Dendritic cell treated with granulocyte-macrophage colony-stimulating factor and Interleukin-4, amounts not matched to agents 40 ng/mL and 50 ng/mL, for 4 days (primary cell): ENCODE measurements around the gene HOTAIR.
A peak's percentile ranks its signal among the peaks of the same experiment; 100 is the strongest.

Experiments used
- H3K27ac Mint-ChIP-seq: one replicate; pipeline ENCODE4 v1.8.0; 2022; ENCODE audit warnings: mild to moderate bottlenecking, mixed read lengths
- H3K27me3 Mint-ChIP-seq: one replicate; pipeline ENCODE4 v1.8.0; 2022; ENCODE audit warnings: mild to moderate bottlenecking, mixed read lengths
- H3K36me3 Mint-ChIP-seq: one replicate; pipeline ENCODE4 v1.8.0; 2022; ENCODE audit warnings: low read depth, mixed read lengths
- H3K4me1 Mint-ChIP-seq: one replicate; pipeline ENCODE4 v1.8.0; 2022; ENCODE audit warnings: low read depth, mixed read lengths
- H3K4me3 Mint-ChIP-seq: one replicate; pipeline ENCODE4 v1.8.0; 2022; ENCODE audit warnings: mild to moderate bottlenecking, moderate library complexity, mixed read lengths
- H3K9me3 Mint-ChIP-seq: one replicate; pipeline ENCODE4 v1.8.0; 2022; ENCODE audit warnings: mixed read lengths
- intact Hi-C: fragments of 100-400 bp; cut with micrococcal nuclease; formaldehyde crosslinking; loops from one replicate; pipeline ENCODE4 v1.15.0; 2022

The HOTAIR gene

DNA sequence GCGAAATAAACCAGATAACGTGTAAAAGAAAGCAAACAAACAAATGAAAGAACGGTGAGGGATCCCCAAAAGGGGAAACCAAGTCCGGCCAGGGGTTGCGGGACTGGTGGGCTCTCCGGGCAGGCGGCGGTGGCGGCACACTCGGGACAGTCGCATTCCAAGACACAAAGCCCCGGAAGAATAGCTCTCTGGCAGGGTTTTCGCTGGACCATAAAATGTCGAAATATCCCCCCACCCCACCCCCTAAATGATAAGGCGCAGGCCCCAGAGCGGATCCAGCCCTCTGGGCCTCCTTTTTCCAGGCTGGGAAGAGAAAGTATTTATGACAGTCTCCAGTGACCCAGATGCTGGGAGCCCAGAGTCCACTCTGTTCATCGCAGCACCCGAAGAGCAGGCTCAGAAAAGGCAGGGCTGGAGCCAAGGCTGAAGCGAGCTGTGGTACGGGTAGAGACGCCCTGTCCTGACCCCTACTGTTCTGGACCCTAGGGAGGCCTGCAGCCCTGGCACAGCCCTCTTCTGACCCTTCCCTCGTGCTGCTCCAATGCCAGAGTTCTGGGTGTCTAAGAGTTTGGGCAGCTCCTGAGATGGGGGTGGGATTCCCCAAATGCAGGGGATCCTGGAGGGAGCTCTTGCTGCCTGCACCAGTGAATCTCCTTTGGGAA is 31.9 kb upstream of the HOTAIR start:
- Mint-ChIP-seq H3K27ac (peak overlapping the region; percentile 30), H3K9me3 (no peaks in the 10 kb centered on the region), H3K4me3 (peak overlapping the region; percentile 74), H3K27me3 (peaks cover 95% of the 10 kb centered on the region), H3K4me1 (peaks cover 38% of the 10 kb centered on the region), H3K36me3 (no peaks in the 10 kb centered on the region)
- intact Hi-C loops, result loop anchor here (1.0 kb wide), 2 partner anchors 185 to 195 kb away; no protein-coding TSS in a partner anchor

DNA sequence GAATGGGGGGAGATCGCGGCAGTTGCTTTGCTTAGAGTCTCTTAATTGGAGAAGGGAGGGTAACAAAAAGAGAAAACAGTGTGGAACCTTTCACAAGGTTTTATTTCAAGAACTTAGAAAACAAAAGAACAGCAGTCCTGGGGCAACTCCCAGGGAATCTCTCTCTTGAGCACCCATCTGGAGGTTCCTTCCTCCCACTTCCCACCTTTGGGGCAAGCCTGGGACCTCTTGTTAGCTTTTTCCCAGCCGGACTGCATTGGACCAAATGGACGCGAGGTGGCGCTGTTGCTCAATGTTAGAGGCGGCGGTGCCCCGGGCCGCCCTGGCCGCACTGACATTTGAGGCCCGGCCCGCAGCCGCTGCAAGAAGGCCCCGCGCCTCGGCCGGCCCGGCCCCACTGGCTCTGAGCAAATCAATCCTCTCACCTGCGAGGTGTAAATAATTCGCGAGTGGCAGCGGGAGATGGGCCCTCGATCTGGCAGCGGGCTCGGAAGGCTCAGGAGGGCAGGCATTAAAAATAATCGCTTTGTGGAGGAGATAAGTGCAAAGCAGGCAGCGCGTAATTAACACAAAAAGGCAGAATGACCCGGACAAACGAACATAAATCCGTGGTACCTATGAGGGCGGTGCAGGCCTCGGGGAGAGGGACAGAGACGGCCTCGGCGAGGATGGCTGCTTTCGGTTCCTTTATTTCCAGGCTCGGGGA is 31.3 kb upstream of the HOTAIR start:
- H3K27me3 Mint-ChIP-seq, result peaks cover 95% of the 10 kb centered on the region
- peaks cover 31% of the 10 kb centered on the region for H3K4me1 Mint-ChIP-seq
- no peaks in the 10 kb centered on the region for H3K9me3 Mint-ChIP-seq
- intact Hi-C loops, result loop anchor here (1.0 kb wide), 2 partner anchors 185 to 195 kb away; no protein-coding TSS in a partner anchor
- H3K27ac Mint-ChIP-seq, result peak overlapping the region; percentile 30
- no peaks in the 10 kb centered on the region for H3K36me3 Mint-ChIP-seq
- peak overlapping the region; percentile 74 for H3K4me3 Mint-ChIP-seq

DNA sequence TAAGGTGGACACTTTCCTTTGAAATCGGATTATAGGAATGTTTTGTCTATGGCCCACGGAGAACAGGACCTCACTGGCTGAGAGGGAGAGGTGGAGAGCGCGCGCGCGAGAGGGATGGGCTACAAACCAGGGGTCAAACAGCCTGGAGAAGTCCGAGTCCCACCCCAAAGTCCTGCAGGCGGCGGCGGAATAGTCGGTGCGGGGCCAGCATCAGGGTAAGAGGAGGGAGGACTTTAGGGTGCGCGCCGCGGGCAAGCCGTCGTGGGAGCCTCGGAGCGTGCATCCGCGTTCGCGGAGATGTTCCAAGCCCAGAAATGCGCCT is 30.7 kb upstream of the HOTAIR start:
- peaks cover 97% of the 10 kb centered on the region for H3K27me3 Mint-ChIP-seq
- intact Hi-C loops, result no loop called here

DNA sequence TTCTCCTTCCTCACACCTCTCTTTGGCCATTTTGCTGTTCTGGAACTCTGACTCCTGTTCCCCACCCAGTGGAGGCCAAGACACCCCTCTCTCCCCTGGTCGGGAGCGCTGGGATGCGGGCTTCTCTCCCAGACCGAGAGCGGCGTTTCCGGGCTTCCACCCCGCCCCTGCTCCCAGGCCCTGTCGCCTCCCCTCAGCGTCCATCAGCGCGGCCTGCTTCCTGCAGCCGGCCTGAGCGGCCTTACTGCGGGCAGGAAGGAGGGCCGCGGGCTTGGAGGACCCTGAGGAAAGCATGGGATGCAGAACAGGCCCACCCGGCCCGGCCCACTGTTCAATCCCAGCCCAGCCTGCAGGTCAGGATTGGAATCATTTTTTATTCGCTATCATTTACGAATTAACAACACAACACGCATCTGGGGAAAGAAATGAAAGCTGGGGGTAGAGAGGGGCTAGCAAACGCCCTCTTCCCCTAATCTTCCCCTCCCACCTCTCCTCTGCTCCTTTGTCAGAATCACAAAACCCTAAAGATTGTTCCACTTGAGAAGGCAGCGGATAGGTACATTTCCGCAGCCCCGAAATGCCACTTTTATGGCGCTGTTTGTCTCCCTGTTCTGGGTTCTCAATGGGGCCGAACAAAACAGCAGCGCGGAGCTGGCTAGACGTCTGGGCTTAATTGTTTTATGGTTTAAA is 30.2 kb upstream of the HOTAIR start:
- intact Hi-C loops, result no loop called here
- H3K27ac Mint-ChIP-seq, result no peak overlapping the region
- H3K9me3 Mint-ChIP-seq, result no peaks in the 10 kb centered on the region
- no peak overlapping the region for H3K4me3 Mint-ChIP-seq
- H3K27me3 Mint-ChIP-seq, result peaks cover 97% of the 10 kb centered on the region
- H3K4me1 Mint-ChIP-seq, result peaks cover 35% of the 10 kb centered on the region
- no peaks in the 10 kb centered on the region for H3K36me3 Mint-ChIP-seq

More for the DNA sequence above, 30.7 kb upstream of the HOTAIR start:
- Mint-ChIP-seq H3K4me1 (peaks cover 30% of the 10 kb centered on the region), H3K4me3 (no peak overlapping the region), H3K9me3 (no peaks in the 10 kb centered on the region), H3K36me3 (no peaks in the 10 kb centered on the region), H3K27ac (no peak overlapping the region)

DNA sequence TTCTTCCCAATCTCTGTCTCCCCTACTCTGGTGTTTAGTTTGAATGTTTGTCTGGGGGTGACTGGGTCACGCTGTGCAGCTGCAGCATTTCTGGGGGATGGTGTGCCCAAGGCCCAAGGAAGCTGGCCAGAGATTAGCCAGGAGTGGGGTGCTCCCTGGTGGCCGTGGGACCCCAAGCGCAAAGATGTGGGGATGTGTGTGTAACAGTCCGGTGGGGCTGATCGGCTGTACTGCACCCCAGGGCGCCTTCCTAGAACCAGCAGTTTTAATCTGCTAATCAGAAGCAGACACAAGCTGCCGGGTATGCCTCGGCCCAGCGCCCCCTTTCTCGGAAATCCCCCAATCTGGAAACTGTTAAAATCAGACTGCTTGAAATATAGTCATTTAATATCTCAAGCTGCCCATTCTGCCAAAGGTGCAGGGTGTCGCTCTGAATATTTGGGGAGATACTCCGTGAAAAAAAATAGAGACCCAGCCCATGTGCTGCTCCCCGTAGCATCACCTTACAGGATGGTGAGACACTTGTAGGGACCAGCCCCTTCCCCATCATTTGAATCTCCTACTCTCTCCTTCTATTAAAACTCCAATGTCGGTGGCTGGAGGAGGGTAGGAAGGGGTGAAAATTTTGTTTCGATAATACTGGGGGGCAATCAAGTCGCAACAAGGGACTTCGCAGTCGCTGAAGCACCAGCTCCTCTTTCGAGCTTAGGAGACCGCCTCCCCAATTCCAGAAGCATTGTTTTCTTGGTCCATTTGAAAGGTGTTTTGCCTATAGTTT is 29.5 kb upstream of the HOTAIR start:
- Mint-ChIP-seq H3K4me3 (no peak overlapping the region), H3K27ac (no peak overlapping the region), H3K36me3 (no peaks in the 10 kb centered on the region), H3K27me3 (peaks cover 97% of the 10 kb centered on the region), H3K4me1 (peaks cover 30% of the 10 kb centered on the region), H3K9me3 (no peaks in the 10 kb centered on the region)
- intact Hi-C loops, result no loop called here

DNA sequence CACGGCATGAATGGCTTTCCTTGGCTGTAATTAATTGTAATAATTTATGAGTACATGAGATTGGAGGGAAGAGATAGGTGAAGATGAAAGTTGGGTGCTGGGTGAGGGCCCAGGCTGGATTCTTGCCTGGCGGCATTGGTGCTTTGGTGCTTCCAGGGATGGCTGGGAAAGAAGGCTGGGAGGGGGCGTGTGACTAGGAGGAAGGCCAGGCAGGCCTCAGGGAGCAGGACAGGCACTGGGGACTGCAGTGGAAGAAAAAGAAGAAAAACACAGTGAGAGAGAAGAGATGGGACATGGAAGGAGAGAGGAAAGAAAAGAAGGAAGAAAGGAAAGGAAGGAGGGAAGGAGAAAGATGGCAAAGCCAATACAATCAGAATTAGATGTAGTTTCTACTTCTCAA is 28.9 kb upstream of the HOTAIR start:
- Mint-ChIP-seq H3K4me3 (no peak overlapping the region), H3K9me3 (no peaks in the 10 kb centered on the region), H3K27me3 (peaks cover 98% of the 10 kb centered on the region), H3K27ac (no peak overlapping the region), H3K36me3 (no peaks in the 10 kb centered on the region), H3K4me1 (peaks cover 27% of the 10 kb centered on the region)
- intact Hi-C loops, result no loop called here

DNA sequence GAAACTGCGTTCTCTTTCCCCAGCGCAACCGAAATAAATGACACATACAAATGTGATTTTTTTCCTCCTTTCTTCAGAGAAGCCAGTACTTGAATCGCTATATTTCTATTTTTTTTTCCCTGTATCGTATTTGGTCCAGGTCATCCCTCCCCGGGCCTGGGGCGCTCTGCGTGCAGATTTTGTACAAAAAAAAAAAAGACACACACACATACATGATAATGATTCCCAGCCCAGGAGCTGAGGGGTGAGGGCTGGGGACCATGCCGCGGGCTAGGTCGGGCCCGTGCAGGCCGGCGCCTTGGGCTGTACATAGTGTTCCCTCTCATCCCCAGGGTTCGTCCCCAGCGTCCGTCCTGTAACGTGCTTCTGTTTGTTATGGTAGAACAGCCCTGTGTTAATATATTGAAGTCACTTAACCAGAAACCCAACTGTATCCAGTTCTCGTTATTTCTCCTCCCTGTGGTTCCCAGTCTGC is 28.2 kb upstream of the HOTAIR start:
- no peak overlapping the region for H3K4me3 Mint-ChIP-seq
- no peak overlapping the region for H3K27ac Mint-ChIP-seq
- peaks cover 27% of the 10 kb centered on the region for H3K4me1 Mint-ChIP-seq
- intact Hi-C loops, result no loop called here
- no peaks in the 10 kb centered on the region for H3K36me3 Mint-ChIP-seq
- H3K9me3 Mint-ChIP-seq, result no peaks in the 10 kb centered on the region
- H3K27me3 Mint-ChIP-seq, result peaks cover 98% of the 10 kb centered on the region

DNA sequence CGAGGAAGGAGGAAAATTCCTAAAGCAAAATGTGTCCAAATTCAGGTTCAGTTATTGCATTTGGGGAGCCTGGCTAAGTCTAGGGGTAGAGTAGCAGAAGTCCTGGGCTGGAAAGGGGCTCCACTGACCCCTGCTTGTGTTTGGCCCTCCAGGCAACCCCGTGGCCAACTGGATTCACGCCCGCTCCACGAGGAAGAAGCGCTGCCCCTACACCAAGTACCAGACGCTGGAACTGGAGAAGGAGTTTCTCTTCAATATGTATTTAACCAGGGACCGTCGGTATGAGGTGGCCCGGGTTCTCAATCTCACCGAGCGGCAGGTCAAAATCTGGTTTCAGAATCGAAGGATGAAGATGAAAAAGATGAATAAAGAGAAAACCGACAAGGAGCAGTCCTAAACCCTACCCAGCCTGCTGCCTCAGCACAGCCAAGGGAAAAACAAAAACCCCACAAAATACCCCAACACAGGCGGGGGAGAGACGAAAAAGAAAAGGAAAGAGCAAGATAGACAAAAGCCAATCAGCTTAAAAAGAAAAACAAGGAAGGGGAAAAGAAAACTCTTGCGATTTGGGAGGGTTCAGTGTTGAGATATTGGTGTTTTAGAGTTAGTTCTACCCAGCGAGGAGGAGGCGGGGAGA is 27.6 kb upstream of the HOTAIR start:
- Mint-ChIP-seq H3K36me3 (no peaks in the 10 kb centered on the region), H3K4me1 (peaks cover 31% of the 10 kb centered on the region), H3K9me3 (no peaks in the 10 kb centered on the region), H3K27ac (no peak overlapping the region), H3K27me3 (peaks cover 98% of the 10 kb centered on the region), H3K4me3 (no peak overlapping the region)
- intact Hi-C loops, result no loop called here

DNA sequence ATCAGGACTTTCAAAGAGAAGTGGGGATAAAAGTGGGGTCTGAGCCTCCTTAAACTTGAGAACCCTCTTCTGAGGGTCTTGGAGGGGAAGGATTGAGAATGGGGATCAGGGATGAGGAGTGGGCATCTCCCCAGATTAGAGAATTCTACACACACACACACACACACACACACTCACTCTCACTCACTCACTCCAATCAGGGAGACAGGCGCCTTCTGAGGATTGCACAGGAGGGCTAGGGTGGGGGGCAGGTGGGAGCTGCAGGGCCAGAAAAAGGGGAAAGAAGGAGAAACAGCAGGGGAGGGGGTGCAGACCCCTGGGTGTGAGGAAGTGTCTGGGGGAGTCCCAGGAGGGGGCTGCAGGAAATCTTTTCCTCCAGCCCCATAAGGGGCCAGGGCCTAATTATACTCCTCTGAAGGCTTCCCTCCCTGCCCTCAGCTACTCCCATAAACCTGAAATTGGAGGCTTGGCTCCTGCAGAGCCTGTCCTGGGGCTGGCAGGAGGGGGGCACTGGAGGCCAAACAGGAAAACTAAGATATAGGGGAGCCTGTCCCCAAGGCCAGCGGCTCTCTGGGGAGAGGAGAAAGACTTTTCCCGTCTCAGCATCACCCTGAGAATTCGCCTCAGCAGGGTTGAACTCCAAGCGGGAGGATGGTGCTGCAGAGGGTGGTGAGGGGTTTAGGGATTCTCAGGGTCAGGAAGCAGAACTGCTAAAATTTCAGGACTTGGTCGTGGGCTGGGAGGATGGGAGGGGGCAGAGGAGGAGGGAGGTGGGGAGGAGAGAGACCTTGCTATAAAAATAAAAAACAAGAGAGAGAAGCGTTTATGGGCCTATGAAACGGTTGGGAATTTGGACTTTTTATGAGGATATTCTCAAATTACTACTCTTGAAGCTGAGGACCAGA is 26.8 kb upstream of the HOTAIR start:
- Mint-ChIP-seq H3K4me1 (peaks cover 32% of the 10 kb centered on the region), H3K9me3 (no peaks in the 10 kb centered on the region), H3K4me3 (no peak overlapping the region), H3K27me3 (peaks cover 98% of the 10 kb centered on the region), H3K27ac (no peak overlapping the region), H3K36me3 (no peaks in the 10 kb centered on the region)
- intact Hi-C loops, result no loop called here

DNA sequence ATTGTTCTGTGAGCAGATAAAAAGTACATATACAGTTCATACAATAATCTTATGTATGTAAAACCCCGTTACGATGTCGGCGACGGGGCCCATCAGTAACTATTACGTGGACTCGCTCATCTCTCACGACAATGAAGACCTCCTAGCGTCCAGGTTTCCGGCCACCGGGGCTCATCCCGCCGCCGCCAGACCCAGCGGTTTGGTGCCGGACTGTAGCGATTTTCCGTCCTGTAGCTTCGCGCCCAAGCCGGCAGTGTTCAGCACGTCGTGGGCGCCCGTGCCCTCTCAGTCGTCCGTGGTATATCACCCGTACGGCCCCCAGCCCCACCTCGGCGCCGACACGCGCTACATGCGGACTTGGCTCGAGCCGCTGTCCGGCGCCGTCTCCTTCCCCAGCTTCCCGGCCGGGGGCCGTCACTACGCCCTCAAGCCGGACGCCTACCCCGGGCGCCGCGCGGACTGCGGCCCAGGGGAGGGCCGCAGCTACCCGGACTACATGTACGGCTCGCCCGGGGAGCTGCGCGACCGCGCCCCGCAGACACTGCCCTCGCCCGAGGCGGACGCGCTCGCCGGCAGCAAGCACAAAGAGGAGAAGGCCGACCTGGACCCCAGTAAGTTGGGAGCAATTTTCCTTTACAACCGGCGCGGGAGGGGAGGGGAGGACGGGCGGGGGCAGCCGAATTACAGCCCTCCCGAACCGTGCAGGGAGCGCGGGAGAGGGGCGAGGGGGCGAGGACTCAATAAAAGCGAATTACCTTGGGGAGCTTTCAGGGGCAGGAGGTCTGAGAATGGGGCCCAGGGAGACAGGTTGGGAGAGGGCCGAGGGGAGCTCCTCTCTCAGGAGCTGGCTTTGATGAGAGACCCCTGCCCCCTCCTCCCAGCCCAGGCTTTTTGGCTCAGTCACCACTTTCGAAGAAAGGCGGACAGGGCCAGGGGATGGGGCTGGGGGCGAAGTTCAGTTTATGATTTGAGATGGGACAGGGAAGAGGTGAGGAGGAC is 25.7 kb upstream of the HOTAIR start, which contains the start of gene HOXC9:
Gene HOXC9, plus strand, starts transcription at position 46 of the 999 bp plus-strand sequence. Its CDS starts 28 bp downstream, at position 74.
- Mint-ChIP-seq H3K4me1 (peaks cover 32% of the 10 kb centered on the region), H3K27me3 (peaks cover 98% of the 10 kb centered on the region), H3K4me3 (peak within 1 kb of the TSS; percentile 49), H3K27ac (no peak within 1 kb of the TSS), H3K9me3 (no peaks in the 10 kb centered on the region), H3K36me3 (no peaks in the 10 kb centered on the region)
- intact Hi-C loops, result no loop called here

DNA sequence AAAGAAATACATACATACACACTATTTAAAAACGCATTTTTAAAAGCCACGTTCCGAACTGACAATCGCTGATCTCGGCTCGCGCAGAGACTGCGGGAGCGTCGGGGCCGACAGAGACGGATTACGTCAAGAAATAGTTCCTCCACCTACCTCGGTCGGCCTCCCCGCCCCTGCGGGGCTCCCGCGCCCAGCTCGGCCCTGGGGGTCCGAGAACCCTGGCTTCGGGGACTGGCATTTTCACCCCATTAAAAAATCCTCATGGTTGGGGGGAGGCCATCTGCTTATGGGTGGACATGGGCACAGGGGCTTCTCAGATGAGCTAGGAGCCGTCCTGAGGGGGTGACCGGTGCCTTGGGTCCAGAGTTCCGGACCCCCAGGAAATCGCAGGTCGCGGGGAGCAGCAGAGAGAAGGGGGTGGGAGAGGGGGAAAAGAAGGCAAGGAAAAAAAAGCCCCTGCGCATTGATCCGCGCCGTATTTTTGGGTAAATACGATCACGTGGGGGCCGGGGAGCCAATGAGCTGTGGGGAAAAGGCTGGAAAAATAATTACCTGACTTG is 24.9 kb upstream of the HOTAIR start:
- peaks cover 40% of the 10 kb centered on the region for H3K4me1 Mint-ChIP-seq

More for the DNA sequence above, 24.9 kb upstream of the HOTAIR start:
- Mint-ChIP-seq H3K9me3 (no peaks in the 10 kb centered on the region), H3K36me3 (no peaks in the 10 kb centered on the region), H3K27ac (no peak overlapping the region), H3K27me3 (peaks cover 98% of the 10 kb centered on the region), H3K4me3 (peak overlapping the region; percentile 20)
- intact Hi-C loops, result no loop called here
